IMR-90 (cell line): ENCODE data around the gene ST7. TPM values are rescaled to one million over a fixed set of nuclear protein-coding genes. Genes with fewer than 3 reads are reported as not detected.
A peak's percentile ranks its signal among the peaks of the same experiment; 100 is the strongest.

Experiments
- ATAC-seq: fragments of 200-7000 bp; cut with Tn5 transposase; 2 replicates; pipeline ENCODE4 v1.9.1; 2020; ENCODE audit warnings: low read depth, mild to moderate bottlenecking, moderate library complexity
- BruUV-seq: library from RNA; stranded (reverse); fragments of 400-500 nt; replicated peaks from 2 replicates; lab custom pipeline; 2021; lab: Mats Ljungman, UMichigan
- CTCF ChIA-PET: fragments of 300-600 bp; formaldehyde crosslinking; extraction: SDS; loops from one replicate; lab custom pipeline; 2021; ENCODE audit warnings: antibody characterized with exemption; lab: Yijun Ruan, JAX
- POLR2A ChIA-PET: fragments of 300-600 bp; sonication (Branson Sonifier 250); formaldehyde crosslinking; loops from one replicate; lab custom pipeline; 2022; ENCODE audit warnings: antibody characterized with exemption; ENCODE audit not compliant: unreplicated experiment; lab: Charles Lee
- DNase-seq: peaks from one replicate; pipeline ENCODE4 v3.0.0; 2013
- H2AFZ ChIP-seq: replicated peaks from 2 replicates; pipeline ENCODE3; 2013; ENCODE audit warnings: low read length, mild to moderate bottlenecking; ENCODE audit not compliant: poor library complexity
- H2AK5ac ChIP-seq: 2 replicates; pipeline ENCODE4 v1.6.1; 2013; ENCODE audit warnings: low read depth, low read length, inconsistent platforms
- H2AK9ac ChIP-seq: replicated peaks from 2 replicates; pipeline ENCODE3; 2013; ENCODE audit warnings: mild to moderate bottlenecking, low read depth, low read length, moderate library complexity; ENCODE audit not compliant: poor library complexity
- H2BK120ac ChIP-seq: 2 replicates; pipeline ENCODE4 v1.6.1; 2013; ENCODE audit warnings: low read depth, low read length, inconsistent platforms
- H2BK15ac ChIP-seq: 3 replicates; pipeline ENCODE4 v1.6.1; 2013; ENCODE audit warnings: low read depth, low read length, inconsistent platforms
- H2BK20ac ChIP-seq: 2 replicates; pipeline ENCODE4 v1.6.1; 2013; ENCODE audit warnings: low read depth, mild to moderate bottlenecking, inconsistent platforms, low read length, moderate library complexity
- H2BK5ac ChIP-seq: 2 replicates; pipeline ENCODE4 v1.6.1; 2013; ENCODE audit warnings: mild to moderate bottlenecking, low read depth, low read length, inconsistent platforms; ENCODE audit not compliant: poor library complexity, severe bottlenecking
- H3K14ac ChIP-seq: replicated peaks from 2 replicates; pipeline ENCODE4 v1.6.1; 2013; ENCODE audit warnings: low read depth, low read length, inconsistent platforms
- H3K18ac ChIP-seq: 2 replicates; pipeline ENCODE4 v1.6.1; 2013; ENCODE audit warnings: low read depth, low read length, control low read depth
- H3K23ac ChIP-seq: 2 replicates; pipeline ENCODE4 v1.6.1; 2013; ENCODE audit warnings: low read depth, low read length, inconsistent platforms
- H3K27ac ChIP-seq: 2 replicates; pipeline ENCODE4 v1.5.1; 2013; ENCODE audit warnings: mild to moderate bottlenecking, control low read depth, low read length; ENCODE audit not compliant: insufficient read depth
- H3K27me3 ChIP-seq: 2 replicates; pipeline ENCODE4 v1.6.1; 2013; ENCODE audit warnings: low read length; ENCODE audit not compliant: control insufficient read depth, insufficient read depth
- H3K36me3 ChIP-seq: 2 replicates; pipeline ENCODE4 v1.6.1; 2013; ENCODE audit warnings: low read length, mixed read lengths; ENCODE audit not compliant: control insufficient read depth, insufficient read depth
- H3K4ac ChIP-seq: 2 replicates; pipeline ENCODE4 v1.6.1; 2013; ENCODE audit warnings: low read depth, low read length, inconsistent platforms
- H3K4me1 ChIP-seq: 2 replicates; pipeline ENCODE4 v1.6.1; 2013; ENCODE audit warnings: low read length, mixed read lengths; ENCODE audit not compliant: control insufficient read depth, insufficient read depth
- H3K4me2 ChIP-seq: 2 replicates; pipeline ENCODE4 v1.6.1; 2013; ENCODE audit warnings: low read depth, mild to moderate bottlenecking, control low read depth, low read length, moderate library complexity
- H3K4me3 ChIP-seq: 2 replicates; pipeline ENCODE4 v1.5.1; 2013; ENCODE audit warnings: low read depth, mild to moderate bottlenecking, control low read depth, low read length, moderate library complexity; ENCODE audit not compliant: insufficient read depth
- H3K56ac ChIP-seq: 2 replicates; pipeline ENCODE4 v1.6.1; 2013; ENCODE audit warnings: low read length, inconsistent platforms; ENCODE audit not compliant: insufficient read depth; ENCODE audit errors: extremely low read depth
- H3K79me1 ChIP-seq, 2 experiments: 2 replicates each; pipeline ENCODE4 v1.6.1; 2013; ENCODE audit warnings: low read length in 2 of 2, inconsistent platforms in 1 of 2, low read depth in 1 of 2
- H3K9ac ChIP-seq: 2 replicates; pipeline ENCODE4 v1.6.1; 2013; ENCODE audit warnings: low read depth, low read length, control low read depth
- H3K9me1 ChIP-seq: 2 replicates; pipeline ENCODE4 v1.6.1; 2013; ENCODE audit warnings: low read length, inconsistent platforms; ENCODE audit not compliant: insufficient read depth
- H3K9me3 ChIP-seq: 2 replicates; pipeline ENCODE4 v1.6.1; 2013; ENCODE audit warnings: low read length; ENCODE audit not compliant: control insufficient read depth, insufficient read depth
- H4K20me1 ChIP-seq: 2 replicates; pipeline ENCODE4 v1.6.1; 2013; ENCODE audit warnings: low read length, inconsistent platforms; ENCODE audit not compliant: insufficient read depth
- H4K5ac ChIP-seq: 2 replicates; pipeline ENCODE4 v1.6.1; 2013; ENCODE audit warnings: mild to moderate bottlenecking, low read depth, low read length, control low read depth
- H4K8ac ChIP-seq, 2 experiments: 2 replicates each; pipeline ENCODE4 v1.6.1; 2013; ENCODE audit warnings: low read depth in 2 of 2, low read length in 2 of 2, control low read depth in 1 of 2, inconsistent platforms in 1 of 2
- H4K91ac ChIP-seq: 2 replicates; pipeline ENCODE4 v1.6.1; 2013; ENCODE audit warnings: low read depth, low read length, inconsistent platforms; ENCODE audit not compliant: insufficient read depth
- CEBPB ChIP-seq: IDR thresholded peaks from 2 replicates; pipeline ENCODE4 v1.6.1; 2012; ENCODE audit warnings: low read depth, low read length, improper control_type of control experiment
- FOS ChIP-seq: fragments of 150-350 bp; IDR thresholded peaks from 2 replicates; pipeline ENCODE4 v1.6.1; 2016; ENCODE audit warnings: low read depth, low read length
- NFE2L2 ChIP-seq: fragments of 150-350 bp; IDR thresholded peaks from 2 replicates; pipeline ENCODE4 v1.6.1; 2016; ENCODE audit warnings: low read depth, mild to moderate bottlenecking, low read length
- RFX5 ChIP-seq: IDR thresholded peaks from 2 replicates; pipeline ENCODE4 v1.8.0; 2012; ENCODE audit warnings: low read depth, mild to moderate bottlenecking, low read length, moderate library complexity
- dilution Hi-C: fragments of 300-500 bp; cut with HindIII; formaldehyde crosslinking; loops from one replicate; pipeline ENCODE4 v1.14.3; 2018; ENCODE audit warnings: low sequenced_read_pairs; ENCODE audit not compliant: unreplicated experiment
- in situ Hi-C: fragments of 300-500 bp; cut with MboI; formaldehyde crosslinking; loops from 3 replicates; pipeline ENCODE4 v1.14.3; 2019; ENCODE audit warnings: low sequenced_read_pairs, inconsistent platforms, mixed read lengths
- intact Hi-C: fragments of 100-400 bp; cut with micrococcal nuclease; formaldehyde crosslinking; loops from 2 replicates; pipeline ENCODE4 v1.10.0; 2022
- polyA plus RNA-seq, 3 experiments: library from polyadenylated mRNA; depleted of rRNA; stranded (reverse); fragments of >200 nt; gene quantifications; 2 replicates each; pipeline ENCODE4 v1.2.3, GENCODE V29; 2012; ENCODE audit warnings: low replicate concordance in 1 of 3
- total RNA-seq: library from RNA; depleted of rRNA; stranded (reverse); fragments of >200 nt; gene quantifications from 2 replicates; pipeline ENCODE4 v1.2.3, GENCODE V29; 2012
- TF ChIP-seq, protein P1 (sequence below): fragments of 150-350 bp; IDR thresholded peaks from 2 replicates; pipeline ENCODE4 v1.6.1; 2016; ENCODE audit warnings: low read depth, mild to moderate bottlenecking, low read length, moderate library complexity, borderline replicate concordance

Gene ST7
- total and polyA plus RNA-seq, 2 of the 4 experiments (the other 2 are of a cell fraction) = 18.6 to 26.0 TPM

DNA sequence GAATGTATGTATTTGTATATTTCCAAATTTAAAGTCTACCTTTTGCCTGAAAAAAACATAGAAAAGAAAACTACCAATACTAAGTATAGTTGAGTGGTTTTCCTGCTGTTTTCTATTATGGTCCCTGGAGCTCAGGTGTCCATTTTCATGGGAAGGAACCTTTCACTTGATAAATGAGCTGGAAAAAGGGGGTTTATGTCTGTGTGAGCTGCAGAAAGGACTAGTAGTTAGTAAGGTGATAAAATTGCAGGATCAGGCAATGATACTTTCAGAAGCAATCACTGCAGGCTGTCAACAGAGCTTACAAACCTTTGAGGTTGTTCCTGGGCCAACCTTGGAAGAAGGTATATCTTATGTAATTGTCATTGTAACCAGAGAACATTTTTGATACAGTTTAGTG lies 48.0 kb downstream of the ST7 start:
- no peak overlapping the region for H3K4ac ChIP-seq
- ChIA-PET CTCF (no interaction called here), POLR2A (no interaction called here)

More for the DNA sequence above, 48.0 kb downstream of the ST7 start:
- peaks cover 7% of the 10 kb centered on the region; the same call in 1 of the 2 replicates for H3K4me1 ChIP-seq
- H4K91ac ChIP-seq = no peak overlapping the region
- H3K9me1 ChIP-seq = no peaks in the 10 kb centered on the region
- dilution Hi-C loops (no loop called here), in situ Hi-C loops (no loop called here), intact Hi-C loops (no loop called here)
- H2BK20ac ChIP-seq = no peak overlapping the region
- no peak overlapping the region for H3K27ac ChIP-seq
- H3K9ac ChIP-seq = no peak overlapping the region
- peak overlapping the region; percentile 73; the same call in 1 of the 2 replicates for H4K5ac ChIP-seq
- no peak overlapping the region for H3K56ac ChIP-seq
- no peak overlapping the region for H4K8ac ChIP-seq
- no TSS peak for BruUV-seq
- H2AFZ ChIP-seq = no peak overlapping the region
- no peak overlapping the region for H3K23ac ChIP-seq
- H4K20me1 ChIP-seq = no peaks in the 10 kb centered on the region
- no peak overlapping the region for H2BK120ac ChIP-seq
- H3K79me1 ChIP-seq = peaks cover 23 to 31% of the 10 kb centered on the region in 2 experiments
- no peak for ATAC-seq
- no peak overlapping the region for H2AK5ac ChIP-seq
- no peak overlapping the region for H2BK5ac ChIP-seq
- H3K4me3 ChIP-seq = no peak overlapping the region
- no peak overlapping the region for H3K18ac ChIP-seq
- no peak overlapping the region for H3K4me2 ChIP-seq
- H3K9me3 ChIP-seq = 0 out of 2 replicates have a peak, but pooled peaks cover 3% of the 10 kb centered on the region
- DNase-seq = no peak
- H3K36me3 ChIP-seq = no peaks in the 10 kb centered on the region
- no peak overlapping the region for H2AK9ac ChIP-seq
- no peak overlapping the region for H3K14ac ChIP-seq
- TF ChIP-seq RFX5 (no peak), NFE2L2 (no peak), FOS (no peak), CEBPB (no peak)
- TF ChIP-seq, protein P1, sequence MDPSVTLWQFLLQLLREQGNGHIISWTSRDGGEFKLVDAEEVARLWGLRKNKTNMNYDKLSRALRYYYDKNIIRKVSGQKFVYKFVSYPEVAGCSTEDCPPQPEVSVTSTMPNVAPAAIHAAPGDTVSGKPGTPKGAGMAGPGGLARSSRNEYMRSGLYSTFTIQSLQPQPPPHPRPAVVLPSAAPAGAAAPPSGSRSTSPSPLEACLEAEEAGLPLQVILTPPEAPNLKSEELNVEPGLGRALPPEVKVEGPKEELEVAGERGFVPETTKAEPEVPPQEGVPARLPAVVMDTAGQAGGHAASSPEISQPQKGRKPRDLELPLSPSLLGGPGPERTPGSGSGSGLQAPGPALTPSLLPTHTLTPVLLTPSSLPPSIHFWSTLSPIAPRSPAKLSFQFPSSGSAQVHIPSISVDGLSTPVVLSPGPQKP = no peak
- H2BK15ac ChIP-seq = no peak overlapping the region
- no peaks in the 10 kb centered on the region for H3K27me3 ChIP-seq
